Kidney (tissue), 14 donors: ENCODE measurements around the gene CHAD. TPM values are rescaled to one million over a fixed set of nuclear protein-coding genes. Genes with fewer than 3 reads are reported as not detected.
A peak's percentile ranks its signal among the peaks of the same experiment; 100 is the strongest.

ENCODE experiments used
- DNase-seq, 5 donors: peaks; one replicate each; pipeline ENCODE4 v3.0.0-alpha.2; 2013 to 2020
- FAIRE-seq: peaks from 2 replicates; lab custom pipeline; 2012; peaks lifted over from hg19 to GRCh38; lab: Jason Lieb, UNC
- H3K27ac ChIP-seq, 2 donors: one replicate each; pipeline ENCODE4 v1.7.0; 2013; ENCODE audit warnings: low read depth in 2 of 2, low read length in 2 of 2, inconsistent platforms in 1 of 2
- H3K27me3 ChIP-seq: one replicate; pipeline ENCODE4 v1.7.1; 2013; ENCODE audit warnings: low read length, inconsistent platforms; ENCODE audit not compliant: control insufficient read depth, insufficient read depth
- H3K36me3 ChIP-seq, 3 donors: one replicate each; pipeline versions ENCODE4 v1.7.0 to v1.7.1; 2013; ENCODE audit warnings: low read length in 3 of 3, control low read depth in 1 of 3, inconsistent platforms in 1 of 3; ENCODE audit not compliant: insufficient read depth in 3 of 3, control insufficient read depth in 2 of 3
- H3K4me1 ChIP-seq, 3 donors: one replicate each; pipeline versions ENCODE4 v1.7.0 to v1.7.1; 2013; ENCODE audit warnings: low read length in 3 of 3, inconsistent platforms in 1 of 3, low read depth in 1 of 3; ENCODE audit not compliant: control insufficient read depth in 2 of 3, insufficient read depth in 2 of 3
- H3K4me3 ChIP-seq, 3 donors: one replicate each; pipeline versions ENCODE4 v1.7.0 to v1.8.1; 2013; ENCODE audit warnings: low read length in 3 of 3, control low read depth in 1 of 3, inconsistent platforms in 1 of 3
- H3K9ac ChIP-seq, 3 donors: one replicate each; pipeline versions ENCODE4 v1.7.0 to v1.7.1; 2013; ENCODE audit warnings: low read length in 3 of 3, control low read depth in 1 of 3, inconsistent platforms in 1 of 3
- H3K9me3 ChIP-seq, 3 donors: one replicate each; pipeline versions ENCODE4 v1.7.0 to v1.7.1; 2013; ENCODE audit warnings: low read length in 3 of 3, control low read depth in 1 of 3, inconsistent platforms in 1 of 3; ENCODE audit not compliant: control insufficient read depth in 2 of 3, insufficient read depth in 1 of 3
- intact Hi-C: fragments of 100-400 bp; cut with DNase I; formaldehyde crosslinking; loops from one replicate; pipeline ENCODE4 v1.11.1; 2022
- polyA plus RNA-seq: library from polyadenylated mRNA; stranded (reverse); fragments of 350-450 nt; fragmentation: Illumina TruSeq; extraction: RNeasy Lipid Tissue Mini Kit (QIAGEN cat#74804); gene quantifications from one replicate; pipeline ENCODE4 v1.2.3, GENCODE V29; 2014; ENCODE audit warnings: low read depth, low replicate concordance; ENCODE audit not compliant: insufficient read depth
- total RNA-seq: library from RNA; stranded (reverse); fragmentation: NEBNext Ultra II Directional; extraction: Animal tissue kit (Norgen Biotek cat#: 25700); gene quantifications from one replicate; pipeline ENCODE4 v1.2.1, GENCODE V29; 2021
- TF ChIP-seq, protein P1 (sequence below): IDR thresholded peaks from 3 replicates; pipeline ENCODE4 v1.5.1; 2012; ENCODE audit warnings: mild to moderate bottlenecking, moderate library complexity, borderline replicate concordance; ENCODE audit not compliant: insufficient read depth; ENCODE audit errors: extremely low read depth
- donor health status: control.
- donor health status: control.
- donor health status: control.
- donor health status: control.
- donor health status: control.
- donor health status: DM: yes; HTN: yes; CAD: no.
- donor health status: Normal renal cell carcinoma (clear cell type).

The CHAD gene
- total and polyA plus RNA-seq, 2 donors from 2014 or later: 0.22 to 0.43 TPM

DNA sequence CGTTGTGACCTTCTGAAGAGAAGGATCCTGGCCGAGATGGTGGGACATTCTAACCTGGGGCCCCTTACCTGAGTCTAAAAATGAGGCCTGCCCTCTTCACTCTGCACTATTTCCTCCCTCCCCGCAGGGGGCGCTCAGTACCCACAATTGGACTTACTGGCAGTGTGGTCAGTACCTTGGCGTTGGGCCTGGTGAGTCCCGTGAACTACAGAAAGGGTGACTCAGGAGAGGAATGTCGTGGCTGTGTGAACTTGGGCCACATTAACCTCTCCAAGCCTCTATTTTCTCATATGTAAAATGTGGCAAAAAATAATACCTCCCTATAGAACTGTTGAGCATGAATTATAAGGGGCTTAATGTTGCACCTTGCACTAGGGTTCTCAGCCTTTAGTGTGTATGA is 13.8 kb upstream of the CHAD start:
- Histone ChIP-seq H3K9ac (peak overlapping the region in 1 of 3 donors; percentile 57), H3K27ac (peak overlapping the region; percentile 74 to 86), H3K4me1 (peaks cover 0 to 14% (median 6%) of the 10 kb centered on the region in 3 donors), H3K27me3 (no peaks in the 10 kb centered on the region), H3K9me3 (no peaks in the 10 kb centered on the region), H3K4me3 (no peak overlapping the region), H3K36me3 (peaks cover 0 to 31% (median 21%) of the 10 kb centered on the region in 3 donors)
- DNase-seq (peak; percentile 89 to 97 (median 90)), FAIRE-seq (peak; percentile 59)
- intact Hi-C loops: no loop called here
- TF ChIP-seq, protein P1, sequence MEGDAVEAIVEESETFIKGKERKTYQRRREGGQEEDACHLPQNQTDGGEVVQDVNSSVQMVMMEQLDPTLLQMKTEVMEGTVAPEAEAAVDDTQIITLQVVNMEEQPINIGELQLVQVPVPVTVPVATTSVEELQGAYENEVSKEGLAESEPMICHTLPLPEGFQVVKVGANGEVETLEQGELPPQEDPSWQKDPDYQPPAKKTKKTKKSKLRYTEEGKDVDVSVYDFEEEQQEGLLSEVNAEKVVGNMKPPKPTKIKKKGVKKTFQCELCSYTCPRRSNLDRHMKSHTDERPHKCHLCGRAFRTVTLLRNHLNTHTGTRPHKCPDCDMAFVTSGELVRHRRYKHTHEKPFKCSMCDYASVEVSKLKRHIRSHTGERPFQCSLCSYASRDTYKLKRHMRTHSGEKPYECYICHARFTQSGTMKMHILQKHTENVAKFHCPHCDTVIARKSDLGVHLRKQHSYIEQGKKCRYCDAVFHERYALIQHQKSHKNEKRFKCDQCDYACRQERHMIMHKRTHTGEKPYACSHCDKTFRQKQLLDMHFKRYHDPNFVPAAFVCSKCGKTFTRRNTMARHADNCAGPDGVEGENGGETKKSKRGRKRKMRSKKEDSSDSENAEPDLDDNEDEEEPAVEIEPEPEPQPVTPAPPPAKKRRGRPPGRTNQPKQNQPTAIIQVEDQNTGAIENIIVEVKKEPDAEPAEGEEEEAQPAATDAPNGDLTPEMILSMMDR: peak; percentile 92

DNA sequence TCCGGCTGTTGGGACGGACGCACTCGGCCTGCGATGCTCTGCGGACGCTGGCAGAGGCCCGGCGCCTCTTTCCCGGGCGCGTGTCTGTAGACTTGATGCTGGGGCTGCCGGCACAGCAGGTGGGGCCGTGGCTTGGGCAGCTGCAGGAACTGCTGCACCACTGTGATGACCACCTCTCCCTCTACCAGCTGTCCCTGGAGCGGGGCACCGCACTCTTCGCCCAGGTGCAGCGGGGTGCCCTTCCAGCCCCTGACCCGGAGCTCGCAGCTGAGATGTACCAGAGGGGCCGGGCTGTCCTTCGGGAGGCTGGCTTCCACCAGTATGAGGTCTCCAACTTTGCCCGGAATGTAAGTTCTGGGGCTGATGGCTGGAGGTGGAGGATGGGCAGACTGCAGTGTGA is 13.4 kb upstream of the CHAD start:
- DNase-seq (no peak), FAIRE-seq (no peak)
- intact Hi-C loops: no loop called here

DNA sequence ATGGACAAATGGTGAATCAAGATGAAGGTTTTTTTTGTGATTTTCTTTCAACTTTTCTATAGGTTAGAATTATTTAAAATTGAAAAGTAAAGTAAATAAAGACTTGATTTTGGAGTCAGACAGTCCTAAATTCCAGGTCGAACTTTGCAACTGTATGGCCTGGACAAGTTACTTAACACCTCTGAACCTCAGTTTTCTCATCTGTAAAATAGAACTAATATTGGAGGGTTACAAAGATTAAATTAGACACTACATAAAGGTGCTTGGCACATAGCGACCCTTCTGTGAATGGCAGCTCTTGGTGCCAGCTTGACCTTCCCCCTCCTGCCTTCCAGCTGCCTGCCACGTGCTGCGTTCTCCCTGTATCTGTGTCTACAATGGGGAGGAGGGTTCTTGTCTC is 13.0 kb upstream of the CHAD start:
- Histone ChIP-seq H3K36me3 (peaks cover 0 to 31% (median 19%) of the 10 kb centered on the region in 3 donors), H3K27ac (peak overlapping the region in 1 of 2 donors; percentile 61), H3K27me3 (no peaks in the 10 kb centered on the region), H3K9me3 (no peaks in the 10 kb centered on the region), H3K4me1 (peaks cover 0 to 15% (median 6%) of the 10 kb centered on the region in 3 donors), H3K4me3 (no peak overlapping the region), H3K9ac (no peak overlapping the region)
- no peak for FAIRE-seq
- peak in 1 of 5 donors; percentile 29 for DNase-seq
- intact Hi-C loops: no loop called here
- TF ChIP-seq, protein P1: no peak

More for the DNA sequence above, 13.4 kb upstream of the CHAD start:
- peaks cover 0 to 31% (median 19%) of the 10 kb centered on the region in 3 donors for H3K36me3 ChIP-seq
- no peaks in the 10 kb centered on the region for H3K9me3 ChIP-seq
- peak overlapping the region; percentile 61 to 86 for H3K27ac ChIP-seq
- H3K4me1 ChIP-seq: peaks cover 0 to 14% (median 6%) of the 10 kb centered on the region in 3 donors
- peak overlapping the region in 1 of 3 donors; percentile 48 for H3K9ac ChIP-seq
- H3K4me3 ChIP-seq: no peak overlapping the region
- TF ChIP-seq, protein P1: no peak
- H3K27me3 ChIP-seq: no peaks in the 10 kb centered on the region
